WTC11 (cell line): ENCODE results near the gene EXOC3L4.

ENCODE experiments used
- CTCF ChIP-seq: fragments of 200-600 bp; IDR thresholded peaks from 2 replicates; pipeline ENCODE4 v1.8.0; 2022; ENCODE audit warnings: antibody characterized with exemption
- E2F1 ChIP-seq: sonication (generic); formaldehyde crosslinking; IDR thresholded peaks from 2 replicates; pipeline ENCODE4 v1.8.0; 2022; ENCODE audit warnings: mild to moderate bottlenecking, missing genetic modification reagents
- ELF4 ChIP-seq: sonication (generic); formaldehyde crosslinking; IDR thresholded peaks from 2 replicates; pipeline ENCODE4 v1.8.1; 2022; ENCODE audit warnings: low read depth, mild to moderate bottlenecking, moderate library complexity, missing genetic modification reagents
- FOXK1 ChIP-seq: sonication (generic); formaldehyde crosslinking; IDR thresholded peaks from 2 replicates; pipeline ENCODE4 v1.8.0; 2022; ENCODE audit warnings: mild to moderate bottlenecking, moderate library complexity, missing genetic modification reagents
- FOXP4 ChIP-seq: sonication (generic); formaldehyde crosslinking; IDR thresholded peaks from 2 replicates; pipeline ENCODE4 v1.8.0; 2022; ENCODE audit warnings: mild to moderate bottlenecking, missing genetic modification reagents
- MAX ChIP-seq: sonication (generic); formaldehyde crosslinking; IDR thresholded peaks from 2 replicates; pipeline ENCODE4 v1.8.0; 2022; ENCODE audit warnings: mild to moderate bottlenecking, missing genetic modification reagents
- ZNF138 ChIP-seq: sonication (generic); formaldehyde crosslinking; conservative IDR thresholded peaks from 2 replicates; pipeline ENCODE4 v1.8.1; 2022; ENCODE audit warnings: mild to moderate bottlenecking, moderate library complexity, missing genetic modification reagents
- ZNF317 ChIP-seq: sonication (generic); formaldehyde crosslinking; IDR thresholded peaks from 2 replicates; pipeline ENCODE4 v1.8.1; 2023; ENCODE audit warnings: low read depth, mild to moderate bottlenecking, moderate library complexity, missing genetic modification reagents, borderline replicate concordance
- ZNF532 ChIP-seq: fragments of 250-450 bp; sonication (Bioruptor Pico); IDR thresholded peaks from 2 replicates; pipeline ENCODE4 v1.9.0; 2021; ENCODE audit warnings: mild to moderate bottlenecking, borderline replicate concordance

- TF ChIP-seq CTCF: peak; percentile 68; the same call in 1 of the 2 replicates
- no peak for TF ChIP-seq ZNF317 (CRISPR knock-in tag)
- no peak for TF ChIP-seq FOXP4 (CRISPR knock-in tag)
- TF ChIP-seq ZNF138 (CRISPR knock-in tag): no peak
- no peak for TF ChIP-seq E2F1
- no peak for TF ChIP-seq ELF4
- TF ChIP-seq FOXK1 (CRISPR knock-in tag): no peak
- TF ChIP-seq MAX: no peak
- TF ChIP-seq ZNF532 (CRISPR knock-in tag): no peak
Measured at GRCh38 chr14:103078420-103078749, 16.1 kb upstream of the EXOC3L4 start.
